Measurements from ENCODE around the gene DOCK1. TPM values are rescaled to one million over a fixed set of nuclear protein-coding genes. Genes with fewer than 3 reads are reported as not detected.

DOCK1 gene
- polyA plus RNA-seq, 1 donor from 2014 or later: 2.7 TPM

DNA sequence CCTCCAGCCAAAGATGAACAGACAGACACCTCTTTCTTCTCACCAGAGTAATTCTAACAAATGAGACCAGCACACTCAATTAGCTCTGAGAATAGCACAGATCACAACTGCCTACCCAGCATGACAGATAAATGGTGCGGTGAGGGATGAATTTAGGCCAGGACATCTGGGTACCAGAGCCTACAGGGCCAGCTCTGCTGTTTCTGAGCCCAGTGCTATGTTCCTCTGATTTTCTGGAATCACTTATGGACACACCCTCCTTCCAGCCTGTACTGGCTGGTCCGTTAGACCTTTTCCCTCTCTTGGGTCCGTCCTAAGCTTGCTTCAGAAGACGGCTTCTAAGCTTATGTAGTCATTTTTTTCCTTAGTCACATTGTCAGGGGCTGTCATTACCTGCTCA, 217.6 kb downstream of the DOCK1 start:
- Histone ChIP-seq H2AFZ (ENCODE audit: low read depth, low read length) (no peak overlapping the region), H3F3A (ENCODE audit: insufficient read depth, low read length, poor library complexity, severe bottlenecking) (no peaks in the 10 kb centered on the region), H3K9me3 (ENCODE audit: low read length) (no peaks in the 10 kb centered on the region), H3K9ac (ENCODE audit: low read length) (no peak overlapping the region), H3K27me3 (ENCODE audit: insufficient read depth, low read depth, low read length) (no peaks in the 10 kb centered on the region), H4K20me1 (ENCODE audit: insufficient read depth) (no peaks in the 10 kb centered on the region), H3K4me2 (ENCODE audit: low read length) (no peak overlapping the region), H3K36me3 (ENCODE audit: insufficient read depth, low read length) (no peaks in the 10 kb centered on the region), H3K4me3 (ENCODE audit: low read length) (no peak overlapping the region), H3K9me2 (ENCODE audit: insufficient read depth, low read length) (no peaks in the 10 kb centered on the region), H3K79me2 (replicated peaks; ENCODE audit: insufficient read depth, low read length) (no peaks in the 10 kb centered on the region), H3K27ac (ENCODE audit: low read length) (no peak overlapping the region)
- TF ChIP-seq POLR2AphosphoS5 (IDR thresholded peaks at IDR 0.05): no peak
- TF ChIP-seq SMC3 (conservative IDR thresholded peaks at IDR 0.05; ENCODE audit: poor library complexity): no peak
- no peak for TF ChIP-seq EZH2 (IDR thresholded peaks at IDR 0.05; ENCODE audit: borderline replicate concordance, insufficient read depth, low read length, poor library complexity, severe bottlenecking)
- TF ChIP-seq TAF1 (IDR thresholded peaks at IDR 0.05; ENCODE audit: low read depth): no peak
- no peak for TF ChIP-seq RAD21 (conservative IDR thresholded peaks at IDR 0.05)
- no peak for TF ChIP-seq CTCF (IDR thresholded peaks at IDR 0.05; ENCODE audit: poor library complexity, severe bottlenecking)
- TF ChIP-seq, protein P1, sequence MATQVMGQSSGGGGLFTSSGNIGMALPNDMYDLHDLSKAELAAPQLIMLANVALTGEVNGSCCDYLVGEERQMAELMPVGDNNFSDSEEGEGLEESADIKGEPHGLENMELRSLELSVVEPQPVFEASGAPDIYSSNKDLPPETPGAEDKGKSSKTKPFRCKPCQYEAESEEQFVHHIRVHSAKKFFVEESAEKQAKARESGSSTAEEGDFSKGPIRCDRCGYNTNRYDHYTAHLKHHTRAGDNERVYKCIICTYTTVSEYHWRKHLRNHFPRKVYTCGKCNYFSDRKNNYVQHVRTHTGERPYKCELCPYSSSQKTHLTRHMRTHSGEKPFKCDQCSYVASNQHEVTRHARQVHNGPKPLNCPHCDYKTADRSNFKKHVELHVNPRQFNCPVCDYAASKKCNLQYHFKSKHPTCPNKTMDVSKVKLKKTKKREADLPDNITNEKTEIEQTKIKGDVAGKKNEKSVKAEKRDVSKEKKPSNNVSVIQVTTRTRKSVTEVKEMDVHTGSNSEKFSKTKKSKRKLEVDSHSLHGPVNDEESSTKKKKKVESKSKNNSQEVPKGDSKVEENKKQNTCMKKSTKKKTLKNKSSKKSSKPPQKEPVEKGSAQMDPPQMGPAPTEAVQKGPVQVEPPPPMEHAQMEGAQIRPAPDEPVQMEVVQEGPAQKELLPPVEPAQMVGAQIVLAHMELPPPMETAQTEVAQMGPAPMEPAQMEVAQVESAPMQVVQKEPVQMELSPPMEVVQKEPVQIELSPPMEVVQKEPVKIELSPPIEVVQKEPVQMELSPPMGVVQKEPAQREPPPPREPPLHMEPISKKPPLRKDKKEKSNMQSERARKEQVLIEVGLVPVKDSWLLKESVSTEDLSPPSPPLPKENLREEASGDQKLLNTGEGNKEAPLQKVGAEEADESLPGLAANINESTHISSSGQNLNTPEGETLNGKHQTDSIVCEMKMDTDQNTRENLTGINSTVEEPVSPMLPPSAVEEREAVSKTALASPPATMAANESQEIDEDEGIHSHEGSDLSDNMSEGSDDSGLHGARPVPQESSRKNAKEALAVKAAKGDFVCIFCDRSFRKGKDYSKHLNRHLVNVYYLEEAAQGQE (IDR thresholded peaks at IDR 0.05; ENCODE audit: borderline replicate concordance): no peak
- TF ChIP-seq MXI1 (conservative IDR thresholded peaks at IDR 0.05; ENCODE audit: poor library complexity, severe bottlenecking): no peak
- TF ChIP-seq EP300 (conservative IDR thresholded peaks at IDR 0.05; ENCODE audit: poor library complexity, severe bottlenecking): no peak

DNA sequence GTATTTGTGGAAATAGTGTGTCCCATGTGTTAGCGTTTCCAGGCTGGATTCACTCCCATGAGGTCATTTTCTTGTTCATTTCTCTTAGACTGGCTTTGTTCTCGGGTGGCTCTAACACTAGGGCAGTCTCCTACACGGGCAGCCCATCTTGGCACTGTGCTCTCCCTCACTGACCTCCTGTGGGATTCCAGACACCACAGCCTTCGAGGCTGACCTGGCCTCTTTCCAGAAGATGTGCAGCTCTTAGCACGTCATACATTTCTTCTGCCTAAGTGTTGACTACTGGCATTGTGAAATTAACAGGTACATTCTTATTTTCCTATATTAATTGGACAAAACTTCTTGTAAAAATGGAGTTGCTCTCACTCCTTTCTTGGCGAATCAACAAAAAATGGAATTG, 218.4 kb downstream of the DOCK1 start:
- H3F3A ChIP-seq (ENCODE audit: insufficient read depth, low read length, poor library complexity, severe bottlenecking): no peaks in the 10 kb centered on the region
- TF ChIP-seq SMC3 (conservative IDR thresholded peaks at IDR 0.05; ENCODE audit: poor library complexity) (no peak), TAF1 (IDR thresholded peaks at IDR 0.05; ENCODE audit: low read depth) (no peak), EP300 (conservative IDR thresholded peaks at IDR 0.05; ENCODE audit: poor library complexity, severe bottlenecking) (no peak), POLR2AphosphoS5 (IDR thresholded peaks at IDR 0.05) (no peak), RAD21 (conservative IDR thresholded peaks at IDR 0.05) (no peak), MXI1 (conservative IDR thresholded peaks at IDR 0.05; ENCODE audit: poor library complexity, severe bottlenecking) (no peak)
- TF ChIP-seq, protein P1 (IDR thresholded peaks at IDR 0.05; ENCODE audit: borderline replicate concordance): no peak
- H3K9me2 ChIP-seq (ENCODE audit: insufficient read depth, low read length): no peaks in the 10 kb centered on the region
- H4K20me1 ChIP-seq (ENCODE audit: insufficient read depth): no peaks in the 10 kb centered on the region
- H2AFZ ChIP-seq (ENCODE audit: low read depth, low read length): no peak overlapping the region
- H3K9me3 ChIP-seq (ENCODE audit: low read length): no peaks in the 10 kb centered on the region
- H3K79me2 ChIP-seq (replicated peaks; ENCODE audit: insufficient read depth, low read length): no peaks in the 10 kb centered on the region
- no peak overlapping the region for H3K9ac ChIP-seq (ENCODE audit: low read length)
- no peaks in the 10 kb centered on the region for H3K36me3 ChIP-seq (ENCODE audit: insufficient read depth, low read length)
- H3K4me3 ChIP-seq (ENCODE audit: low read length): no peak overlapping the region
- H3K27me3 ChIP-seq (ENCODE audit: insufficient read depth, low read depth, low read length): no peaks in the 10 kb centered on the region
- no peak overlapping the region for H3K4me2 ChIP-seq (ENCODE audit: low read length)
- no peak overlapping the region for H3K27ac ChIP-seq (ENCODE audit: low read length)

Measured in neural cell (in vitro differentiated cells).